SK-N-SH (cell line): ENCODE data around the gene IL18. TPM values are rescaled to one million over a fixed set of nuclear protein-coding genes. Genes with fewer than 3 reads are reported as not detected.
"Not testable (repeated sequence)": the region's sequence is repeated elsewhere in the genome, so short reads cannot be mapped to it uniquely, and the experiment has no call there.

ENCODE experiments used
- CTCF ChIA-PET: fragments of 300-600, 350-600 bp; formaldehyde crosslinking; extraction: SDS; loops from one replicate; lab custom pipeline; 2021; lab: Yijun Ruan, JAX
- POLR2A ChIA-PET: fragments of 350-600 bp; sonication (Branson Sonifier 250); formaldehyde crosslinking; extraction: SDS; loops from one replicate; lab custom pipeline; 2020; ENCODE audit warnings: antibody characterized with exemption, inconsistent platforms; lab: Yijun Ruan, JAX
- DNase-seq: peaks from one replicate; pipeline ENCODE4 v3.0.0; 2012
- H2AFZ ChIP-seq: fragments of 200-600 bp; sonication (generic); 2 replicates; pipeline ENCODE4 v1.8.1; 2016; ENCODE audit warnings: antibody characterized with exemption, mild to moderate bottlenecking, low read depth
- H3F3A ChIP-seq: fragments of 200-600 bp; sonication (generic); replicated peaks from 2 replicates; pipeline ENCODE3; 2016; ENCODE audit warnings: antibody characterized with exemption, mild to moderate bottlenecking; ENCODE audit not compliant: insufficient read depth
- H3K27ac ChIP-seq, 2 experiments: fragments of 200-500 bp in 1 of 2; fragments of 200-600 bp in 1 of 2; sonication (Bioruptor generic) in 1 of 2; sonication (generic), shearing (Covaris generic) in 1 of 2; 2 replicates each; pipeline versions ENCODE4 v1.5.1 to v1.6.1; 2014 to 2016; ENCODE audit warnings: low read depth in 2 of 2, inconsistent platforms in 1 of 2, low read length in 1 of 2, mild to moderate bottlenecking in 1 of 2, mixed read lengths in 1 of 2
- H3K27me3 ChIP-seq: fragments of 200-600 bp; sonication (generic), shearing (Covaris generic); 2 replicates; pipeline ENCODE4 v1.6.1; 2016; ENCODE audit warnings: mixed run types; ENCODE audit not compliant: insufficient read depth
- H3K36me3 ChIP-seq, 2 experiments: fragments of 200-500 bp in 1 of 2; fragments of 200-600 bp in 1 of 2; sonication (Bioruptor generic) in 1 of 2; sonication (generic) in 1 of 2; replicated peaks in 1 of 2; 2 replicates each; pipeline versions ENCODE3 to v1.5.1; 2014 to 2016; ENCODE audit warnings: low read length in 1 of 2, mild to moderate bottlenecking in 1 of 2; ENCODE audit not compliant: insufficient read depth in 2 of 2, control insufficient read depth in 1 of 2
- H3K4me1 ChIP-seq, 2 experiments: fragments of 200-500 bp in 1 of 2; fragments of 200-600 bp in 1 of 2; sonication (Bioruptor generic) in 1 of 2; sonication (generic), shearing (Covaris generic) in 1 of 2; 2 replicates each; pipeline versions ENCODE4 v1.5.1 to v1.6.1; 2014 to 2016; ENCODE audit warnings: low read depth in 1 of 2, low read length in 1 of 2, mixed run types in 1 of 2; ENCODE audit not compliant: insufficient read depth in 2 of 2, control insufficient read depth in 1 of 2
- H3K4me2 ChIP-seq: fragments of 200-600 bp; sonication (generic), shearing (Covaris generic); 2 replicates; pipeline ENCODE4 v1.6.1; 2017; ENCODE audit warnings: mixed run types
- H3K4me3 ChIP-seq, 2 experiments: fragments of 200-500 bp in 1 of 2; fragments of 200-600 bp in 1 of 2; sonication (Bioruptor generic) in 1 of 2; sonication (generic), shearing (Covaris generic) in 1 of 2; 2 replicates each; pipeline versions ENCODE4 v1.5.1 to v1.8.1; 2014 to 2016; ENCODE audit warnings: low read depth in 2 of 2, inconsistent platforms in 1 of 2, low read length in 1 of 2, mild to moderate bottlenecking in 1 of 2, mixed read lengths in 1 of 2, moderate library complexity in 1 of 2
- H3K79me2 ChIP-seq: fragments of 200-600 bp; sonication (generic); 2 replicates; pipeline ENCODE4 v1.8.1; 2017; ENCODE audit warnings: mild to moderate bottlenecking; ENCODE audit not compliant: insufficient read depth
- H3K9ac ChIP-seq: fragments of 200-600 bp; sonication (generic); 2 replicates; pipeline ENCODE4 v1.6.1; 2017; ENCODE audit warnings: mixed run types
- H3K9me2 ChIP-seq: fragments of 200-600 bp; sonication (generic); 2 replicates; pipeline ENCODE4 v1.6.1; 2017; ENCODE audit warnings: mixed run types
- H3K9me3 ChIP-seq: fragments of 200-600 bp; sonication (generic); 2 replicates; pipeline ENCODE4 v1.6.1; 2017; ENCODE audit warnings: mixed run types, mild to moderate bottlenecking, moderate library complexity
- H4K20me1 ChIP-seq: fragments of 200-600 bp; sonication (generic); 2 replicates; pipeline ENCODE4 v1.6.1; 2017; ENCODE audit warnings: mild to moderate bottlenecking, mixed run types; ENCODE audit not compliant: insufficient read depth
- ELF1 ChIP-seq: IDR thresholded peaks from 2 replicates; pipeline ENCODE4 v1.4.0; 2012
- EP300 ChIP-seq, 2 experiments: IDR thresholded peaks; 2 replicates each; pipeline versions ENCODE4 v1.4.0 to v1.6.1; 2012; ENCODE audit warnings: borderline replicate concordance in 1 of 2, low read depth in 1 of 2, low read length in 1 of 2
- FOXJ3 ChIP-seq: sonication (generic); formaldehyde crosslinking; IDR thresholded peaks from 2 replicates; pipeline ENCODE4 v1.5.1; 2020; ENCODE audit warnings: mild to moderate bottlenecking, missing genetic modification reagents
- MEF2A ChIP-seq: IDR thresholded peaks from 2 replicates; pipeline ENCODE4 v1.4.0; 2012; ENCODE audit warnings: low read depth, borderline replicate concordance
- MXI1 ChIP-seq: IDR thresholded peaks from 2 replicates; pipeline ENCODE4 v1.6.1; 2012; ENCODE audit warnings: mild to moderate bottlenecking, low read depth, low read length, improper control_type of control experiment
- RAD21 ChIP-seq: IDR thresholded peaks from 2 replicates; pipeline ENCODE4 v1.6.1; 2012; ENCODE audit warnings: mild to moderate bottlenecking, low read length
- RCOR1 ChIP-seq: fragments of 150-350 bp; IDR thresholded peaks from 2 replicates; pipeline ENCODE4 v1.6.1; 2017; ENCODE audit warnings: antibody characterized with exemption, low read length
- RFX5 ChIP-seq: IDR thresholded peaks from 2 replicates; pipeline ENCODE4 v1.6.1; 2012; ENCODE audit warnings: mild to moderate bottlenecking, improper control_type of control experiment, low read length
- RXRA ChIP-seq: IDR thresholded peaks from 2 replicates; pipeline ENCODE4 v1.4.0; 2012; ENCODE audit warnings: low read depth, mild to moderate bottlenecking, borderline replicate concordance
- SIN3A ChIP-seq: IDR thresholded peaks from 2 replicates; pipeline ENCODE4 v1.6.1; 2012; ENCODE audit warnings: low read depth, mild to moderate bottlenecking, low read length, moderate library complexity, borderline replicate concordance
- TAF1 ChIP-seq: IDR thresholded peaks from 2 replicates; pipeline ENCODE4 v1.6.1; 2012; ENCODE audit warnings: low read depth, mild to moderate bottlenecking, low read length, moderate library complexity, borderline replicate concordance
- TCF12 ChIP-seq: IDR thresholded peaks from 2 replicates; pipeline ENCODE4 v1.4.0; 2012
- YY1 ChIP-seq: IDR thresholded peaks from 2 replicates; pipeline ENCODE4 v1.4.0; 2012; ENCODE audit warnings: low read depth, mild to moderate bottlenecking
- WGBS: methylation state at CpG from one replicate; pipeline ENCODE4 v1.1.6; 2017; ENCODE audit warnings: low lambda C conversion rate; 5-methylcytosine and 5-hydroxymethylcytosine counted together
- polyA plus RNA-seq, 3 experiments: library from polyadenylated mRNA; depleted of rRNA; stranded (reverse); fragments of >200 nt; gene quantifications; 2 replicates each; pipeline ENCODE4 v1.2.3, GENCODE V29; 2012
- TF ChIP-seq, protein P1 (sequence below): fragments of 200-600 bp; sonication (generic); IDR thresholded peaks from 2 replicates; pipeline ENCODE4 v1.6.1; 2017; ENCODE audit warnings: antibody characterized with exemption, mild to moderate bottlenecking, moderate library complexity

The IL18 gene
- polyA plus RNA-seq, 1 of the 3 experiments (the other 2 are of a cell fraction) = 0.28 TPM

DNA sequence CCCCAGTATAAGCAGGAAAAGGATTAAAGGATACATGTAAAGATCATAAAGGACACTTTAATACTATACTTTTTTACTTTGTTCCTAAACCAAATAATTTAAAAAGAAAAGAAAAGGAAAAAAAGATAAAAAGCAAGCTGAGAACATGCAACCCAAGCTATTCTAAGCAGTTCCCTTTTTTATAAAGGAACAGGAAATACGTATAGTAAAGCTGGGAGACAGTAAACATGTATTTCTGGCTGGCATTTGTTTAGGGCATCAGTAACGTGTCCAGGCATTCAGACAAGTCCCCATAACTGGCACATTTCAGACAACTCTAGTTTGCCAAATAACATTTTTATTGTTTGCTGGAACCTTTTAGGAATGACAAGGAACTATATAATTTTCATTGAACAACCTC, 36.4 kb upstream of the IL18 start:
- TF ChIP-seq FOXJ3 (no peak), EP300 (IDR thresholded peaks at IDR 0.05; ENCODE audit: borderline replicate concordance in 1 of 2, low read depth in 1 of 2, low read length in 1 of 2) (no peak), MEF2A (no peak), YY1 (no peak), TCF12 (no peak), RAD21 (no peak), RFX5 (no peak), TAF1 (no peak), MXI1 (no peak), RCOR1 (no peak), SIN3A (no peak), ELF1 (no peak), RXRA (no peak)
- TF ChIP-seq, protein P1, sequence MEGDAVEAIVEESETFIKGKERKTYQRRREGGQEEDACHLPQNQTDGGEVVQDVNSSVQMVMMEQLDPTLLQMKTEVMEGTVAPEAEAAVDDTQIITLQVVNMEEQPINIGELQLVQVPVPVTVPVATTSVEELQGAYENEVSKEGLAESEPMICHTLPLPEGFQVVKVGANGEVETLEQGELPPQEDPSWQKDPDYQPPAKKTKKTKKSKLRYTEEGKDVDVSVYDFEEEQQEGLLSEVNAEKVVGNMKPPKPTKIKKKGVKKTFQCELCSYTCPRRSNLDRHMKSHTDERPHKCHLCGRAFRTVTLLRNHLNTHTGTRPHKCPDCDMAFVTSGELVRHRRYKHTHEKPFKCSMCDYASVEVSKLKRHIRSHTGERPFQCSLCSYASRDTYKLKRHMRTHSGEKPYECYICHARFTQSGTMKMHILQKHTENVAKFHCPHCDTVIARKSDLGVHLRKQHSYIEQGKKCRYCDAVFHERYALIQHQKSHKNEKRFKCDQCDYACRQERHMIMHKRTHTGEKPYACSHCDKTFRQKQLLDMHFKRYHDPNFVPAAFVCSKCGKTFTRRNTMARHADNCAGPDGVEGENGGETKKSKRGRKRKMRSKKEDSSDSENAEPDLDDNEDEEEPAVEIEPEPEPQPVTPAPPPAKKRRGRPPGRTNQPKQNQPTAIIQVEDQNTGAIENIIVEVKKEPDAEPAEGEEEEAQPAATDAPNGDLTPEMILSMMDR = no peak
- TF ChIP-seq, all 33 proteins: peak for 0
- Histone ChIP-seq H3F3A (no peaks in the 10 kb centered on the region), H3K27ac (no peak overlapping the region), H4K20me1 (no peaks in the 10 kb centered on the region), H3K27me3 (no peaks in the 10 kb centered on the region), H3K9ac (no peak overlapping the region), H3K36me3 (no peaks in the 10 kb centered on the region), H3K79me2 (no peaks in the 10 kb centered on the region), H3K4me1 (no peaks in the 10 kb centered on the region; a peak in 1 of 4 replicates), H3K9me2 (0 out of 2 replicates have a peak, but pooled peaks cover 3% of the 10 kb centered on the region), H2AFZ (no peak overlapping the region), H3K4me3 (no peak overlapping the region), H3K4me2 (no peak overlapping the region), H3K9me3 (no peaks in the 10 kb centered on the region)
- 41% methylated on average over 2 of the region's 2 CpGs for WGBS
- ChIA-PET CTCF (interaction anchor here (1.4 to 2.5 kb wide), 3 partner anchors 19 to 80 kb away, joined by 4 to 8 read pairs (median 4); partner anchors contain the start of gene BCO2), POLR2A (no interaction called here)
- DNase-seq = no peak

DNA sequence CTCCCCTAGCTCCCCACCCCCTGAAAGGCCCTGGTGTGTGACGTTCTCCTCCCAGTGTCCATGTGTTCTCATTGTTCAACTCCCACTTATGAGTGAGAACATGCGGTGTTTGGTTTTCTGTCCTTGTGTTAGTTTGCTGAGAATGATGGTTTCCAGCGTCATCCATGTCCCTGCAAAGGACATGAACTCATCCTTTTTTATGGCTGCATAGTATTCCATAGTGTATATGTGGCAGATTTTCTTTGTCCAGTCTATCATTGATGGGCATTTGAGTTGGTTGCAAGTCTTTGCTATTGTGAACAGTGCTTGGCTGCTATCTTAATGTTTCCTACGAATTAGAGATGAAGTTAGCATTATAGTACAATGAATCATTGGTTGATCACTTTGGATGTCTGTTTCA, 35.2 kb upstream of the IL18 start:
- POLR2A ChIA-PET, H3K27me3 ChIP-seq, H2AFZ ChIP-seq, H3K4me1 ChIP-seq, H3K4me3 ChIP-seq, H3K4me2 ChIP-seq, DNase-seq, H3K9ac ChIP-seq, H3K9me2 ChIP-seq, H3F3A ChIP-seq, H4K20me1 ChIP-seq, H3K27ac ChIP-seq, H3K79me2 ChIP-seq, H3K9me3 ChIP-seq, H3K36me3 ChIP-seq: not testable (repeated sequence)
- CTCF ChIA-PET = interaction anchor here (1.1 to 2.5 kb wide), 5 partner anchors 20 to 1091 kb away, joined by 3 to 9 read pairs (median 4); partner anchors contain the start of gene BCO2
- WGBS = 62% methylated on average over 4 of the region's 4 CpGs
